Activated CD4-positive, alpha-beta memory T cell treated with anti-CD3 and anti-CD28 coated beads for 36 hours (primary cell): ENCODE data around the gene STK16. TPM values are rescaled to one million over a fixed set of nuclear protein-coding genes. Genes with fewer than 3 reads are reported as not detected.

Source experiments
- CTCF ChIA-PET: fragments of 350-600 bp; sonication (Branson Sonifier 250); formaldehyde crosslinking; loops from one replicate; lab custom pipeline; 2021; ENCODE audit warnings: antibody characterized with exemption, inconsistent platforms; lab: Charles Lee
- POLR2A ChIA-PET: fragments of 350-600 bp; sonication (Branson Sonifier 250); formaldehyde crosslinking; loops from one replicate; lab custom pipeline; 2021; ENCODE audit warnings: antibody characterized with exemption; lab: Charles Lee
- DNase-seq: peaks from one replicate; pipeline ENCODE4 v3.0.0-alpha.2; 2020
- H3K27ac Mint-ChIP-seq: one replicate; pipeline ENCODE4 v1.8.0; 2021; ENCODE audit warnings: mixed read lengths
- H3K27me3 Mint-ChIP-seq: one replicate; pipeline ENCODE4 v1.8.0; 2021; ENCODE audit warnings: mixed read lengths
- H3K36me3 Mint-ChIP-seq: one replicate; pipeline ENCODE4 v1.8.0; 2021; ENCODE audit warnings: mixed read lengths
- H3K4me1 Mint-ChIP-seq: one replicate; pipeline ENCODE4 v1.8.0; 2021; ENCODE audit warnings: low read depth, mixed read lengths
- H3K4me3 Mint-ChIP-seq: one replicate; pipeline ENCODE4 v1.8.0; 2021; ENCODE audit warnings: mild to moderate bottlenecking, mixed read lengths
- H3K9me3 Mint-ChIP-seq: one replicate; pipeline ENCODE4 v1.8.0; 2021; ENCODE audit warnings: mixed read lengths
- intact Hi-C: fragments of 100-400 bp; cut with micrococcal nuclease; formaldehyde crosslinking; loops from one replicate; pipeline ENCODE4 v1.15.1; 2023
- total RNA-seq, 2 experiments: library from RNA; stranded (reverse); gene quantifications; one replicate each; pipeline ENCODE4 v1.2.3, GENCODE V29; 2021

STK16 gene
- total RNA-seq, 2 experiments from 2014 or later = 37.1 to 37.8 TPM

GRCh38 chr2:219290381-219291171 lies 45.3 kb downstream of the STK16 start:
- CTCF ChIA-PET = interaction anchor here (2.1 to 7.0 kb wide), 3 partner anchors 10 to 61 kb away, joined by 6 to 252 read pairs (median 87); partner anchors contain the start of genes ANKZF1, ATG9A, DNAJB2 and TUBA4A
- H3K27me3 Mint-ChIP-seq = no peaks in the 10 kb centered on the region
- no peaks in the 10 kb centered on the region for H3K9me3 Mint-ChIP-seq
- H3K4me1 Mint-ChIP-seq = peaks cover 9% of the 10 kb centered on the region
- H3K36me3 Mint-ChIP-seq = peaks cover 3% of the 10 kb centered on the region
- H3K27ac Mint-ChIP-seq = no peak overlapping the region
- no peak for DNase-seq
- POLR2A ChIA-PET = interaction anchor here (0.6 kb wide), 1 partner anchor 114 kb away, joined by 3 read pairs; the partner anchor contains the start of gene CNPPD1
- intact Hi-C loops = no loop called here
- H3K4me3 Mint-ChIP-seq = no peak overlapping the region

DNA sequence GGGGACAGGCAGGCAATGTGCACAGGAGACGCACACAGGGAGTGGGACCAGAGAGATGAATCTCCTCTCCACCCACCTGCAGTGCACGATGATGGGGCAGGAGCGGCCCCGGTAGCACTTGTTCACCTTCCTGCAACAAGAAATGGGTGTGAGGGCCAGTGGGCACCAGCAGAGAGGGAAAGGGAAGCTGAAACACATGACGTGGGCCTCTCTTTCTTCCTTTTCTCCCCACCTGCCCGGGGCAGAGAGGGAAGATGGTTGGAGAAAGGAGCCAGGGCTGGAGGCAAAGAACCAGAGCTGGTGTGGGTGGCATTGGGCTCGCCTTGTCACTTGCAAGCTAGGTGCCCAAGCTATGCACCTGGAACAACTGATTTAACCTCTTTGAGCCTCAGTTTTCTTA lies 46.1 kb downstream of the STK16 start:
- Mint-ChIP-seq H3K27me3 (no peaks in the 10 kb centered on the region), H3K9me3 (no peaks in the 10 kb centered on the region), H3K27ac (no peak overlapping the region), H3K4me1 (peaks cover 11% of the 10 kb centered on the region), H3K36me3 (no peaks in the 10 kb centered on the region), H3K4me3 (no peak overlapping the region)
- ChIA-PET CTCF (interaction anchor here (1.1 to 7.0 kb wide), 4 partner anchors 11 to 132 kb away, joined by 5 to 252 read pairs (median 46); partner anchors contain the start of genes ANKZF1, ATG9A, DNAJB2 and TUBA4A), POLR2A (no interaction called here)
- intact Hi-C loops = no loop called here
- DNase-seq = no peak

DNA sequence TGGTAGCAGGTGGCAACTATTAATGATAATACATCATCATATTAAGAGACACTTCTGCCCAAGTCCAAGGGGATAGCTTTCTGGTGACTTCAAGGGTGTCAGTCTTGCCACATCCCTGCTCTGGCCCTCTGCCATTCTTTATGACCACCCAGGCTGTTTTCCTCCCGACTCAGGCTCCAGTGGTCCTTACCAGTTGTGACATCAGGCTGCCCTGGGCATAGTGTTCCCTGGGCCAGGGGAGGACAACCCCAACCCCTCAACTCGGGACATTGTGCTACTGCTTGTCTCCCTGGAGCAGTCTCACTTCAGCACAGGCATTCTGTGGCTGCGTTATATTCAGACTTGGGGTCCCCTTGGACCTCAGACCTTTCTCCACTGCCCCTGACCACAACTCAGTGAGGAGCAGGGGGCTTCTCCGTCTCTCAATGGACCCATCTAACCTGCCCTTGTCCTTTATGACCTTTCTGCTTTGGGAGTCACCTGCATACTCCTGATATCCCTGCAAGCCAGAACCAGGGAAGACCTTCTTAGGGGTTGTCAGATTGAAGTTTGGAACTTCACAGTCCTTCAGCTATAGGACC lies 46.7 kb downstream of the STK16 start:
- intact Hi-C loops = no loop called here
- ChIA-PET POLR2A (no interaction called here), CTCF (interaction anchor here (1.1 to 7.0 kb wide), 6 partner anchors 12 to 234 kb away, joined by 3 to 252 read pairs (median 6); partner anchors contain the start of genes ANKZF1, ATG9A, DNAJB2 and TUBA4A)
- no peaks in the 10 kb centered on the region for H3K36me3 Mint-ChIP-seq
- no peaks in the 10 kb centered on the region for H3K27me3 Mint-ChIP-seq
- H3K9me3 Mint-ChIP-seq = no peaks in the 10 kb centered on the region
- DNase-seq = peak; percentile 4
- no peak overlapping the region for H3K27ac Mint-ChIP-seq
- H3K4me1 Mint-ChIP-seq = peaks cover 11% of the 10 kb centered on the region
- H3K4me3 Mint-ChIP-seq = no peak overlapping the region

DNA sequence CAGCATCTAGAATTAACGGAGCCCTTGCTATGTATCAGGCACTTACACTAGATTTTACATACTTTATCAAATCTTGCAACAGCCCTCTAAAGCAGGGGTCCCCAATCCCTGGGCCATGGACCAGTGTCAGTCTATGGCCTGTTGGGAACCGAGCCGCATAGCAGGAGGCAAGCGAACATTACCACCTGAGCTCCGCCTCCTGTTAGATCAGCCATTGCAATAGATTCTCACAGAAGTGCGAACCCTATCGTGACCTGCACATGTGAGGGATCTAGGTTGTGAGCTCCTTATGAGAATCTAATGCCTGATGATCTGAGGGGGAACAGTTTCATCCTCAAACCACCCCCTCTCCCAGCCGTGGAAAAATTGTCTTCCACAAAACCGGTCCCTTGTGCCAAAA lies 47.3 kb downstream of the STK16 start:
- Mint-ChIP-seq H3K4me3 (no peak overlapping the region), H3K9me3 (no peaks in the 10 kb centered on the region), H3K4me1 (peaks cover 11% of the 10 kb centered on the region), H3K27me3 (no peaks in the 10 kb centered on the region), H3K27ac (no peak overlapping the region), H3K36me3 (no peaks in the 10 kb centered on the region)
- DNase-seq = peak; percentile 7
- intact Hi-C loops = no loop called here
- CTCF ChIA-PET = interaction anchor here (0.9 to 10.8 kb wide), 7 partner anchors 13 to 235 kb away, joined by 3 to 252 read pairs (median 4); partner anchors contain the start of genes DNAJB2, GLB1L, NHEJ1 and TUBA4A
- POLR2A ChIA-PET = interaction anchor here (1.3 to 4.1 kb wide), 2 partner anchors 14 to 38 kb away, joined by 4 to 34 read pairs; partner anchors contain the start of gene DNAJB2

- Mint-ChIP-seq H3K36me3 (no peaks in the 10 kb centered on the region), H3K9me3 (no peaks in the 10 kb centered on the region), H3K27me3 (peaks cover under 1% of the 10 kb centered on the region), H3K4me1 (peaks cover 11% of the 10 kb centered on the region), H3K27ac (no peak overlapping the region), H3K4me3 (no peak overlapping the region)
- intact Hi-C loops = loop anchor here (2.0 kb wide), 1 partner anchor 117 kb away; the partner anchor contains the start of gene CNPPD1
- ChIA-PET POLR2A (interaction anchor here (1.3 to 4.1 kb wide), 4 partner anchors 9 to 64 kb away, joined by 4 to 34 read pairs (median 13); partner anchors contain the start of genes ANKZF1, ATG9A and DNAJB2), CTCF (interaction anchor here (0.7 to 10.8 kb wide), 9 partner anchors 14 to 335 kb away, joined by 3 to 252 read pairs (median 16); partner anchors contain the start of genes ABCB6, CDK5R2, DNAJB2 and GLB1L)
- DNase-seq = peak; percentile 8
These were observed 48.5 kb downstream of the STK16 start for GRCh38 chr2:219293736-219294231.

GRCh38 chr2:219294356-219295351 lies 49.4 kb downstream of the STK16 start:
- Mint-ChIP-seq H3K4me3 (peak overlapping the region; percentile 55), H3K9me3 (no peaks in the 10 kb centered on the region), H3K27me3 (peaks cover 7% of the 10 kb centered on the region), H3K4me1 (peaks cover 11% of the 10 kb centered on the region), H3K36me3 (no peaks in the 10 kb centered on the region), H3K27ac (peak overlapping the region; percentile 21)
- CTCF ChIA-PET = interaction anchor here (0.6 to 10.8 kb wide), 65 partner anchors 8 to 608 kb away, joined by 3 to 252 read pairs (median 5); partner anchors contain the start of genes ABCB6, ANKZF1, ATG9A and CNPPD1
- intact Hi-C loops = loop anchor here (1.0 to 5.0 kb wide), 4 partner anchors 15 to 237 kb away; partner anchors contain the start of genes CNPPD1 and DNAJB2
- POLR2A ChIA-PET = interaction anchor here (0.8 to 4.1 kb wide), 14 partner anchors 10 to 135 kb away, joined by 3 to 34 read pairs (median 4); partner anchors contain the start of genes ABCB6, ANKZF1, ATG9A and CNPPD1
- DNase-seq = peak; percentile 92

- no peak for DNase-seq
- H3K4me1 Mint-ChIP-seq = peaks cover 11% of the 10 kb centered on the region
- ChIA-PET POLR2A (interaction anchor here (1.5 to 4.1 kb wide), 3 partner anchors 18 to 137 kb away, joined by 5 to 34 read pairs (median 11); partner anchors contain the start of genes DNAJB2, TUBA4A and TUBA4B), CTCF (interaction anchor here (0.7 to 10.8 kb wide), 16 partner anchors 10 to 201 kb away, joined by 3 to 252 read pairs (median 16); partner anchors contain the start of genes ABCB6, ANKZF1, ATG9A and CNPPD1)
- H3K4me3 Mint-ChIP-seq = no peak overlapping the region
- H3K27ac Mint-ChIP-seq = no peak overlapping the region
- H3K36me3 Mint-ChIP-seq = no peaks in the 10 kb centered on the region
- intact Hi-C loops = loop anchor here (5.0 kb wide), 1 partner anchor 239 kb away; no protein-coding TSS in a partner anchor
- peaks cover 9% of the 10 kb centered on the region for H3K27me3 Mint-ChIP-seq
- H3K9me3 Mint-ChIP-seq = no peaks in the 10 kb centered on the region
These were observed 50.9 kb downstream of the STK16 start for GRCh38 chr2:219296142-219296541.

GRCh38 chr2:219296631-219297391 lies 51.5 kb downstream of the STK16 start:
- ChIA-PET POLR2A (interaction anchor here (1.0 to 4.1 kb wide), 2 partner anchors 19 kb away, joined by 3 to 34 read pairs; partner anchors contain the start of gene DNAJB2), CTCF (interaction anchor here (0.8 to 10.8 kb wide), 9 partner anchors 17 to 238 kb away, joined by 3 to 252 read pairs (median 38); partner anchors contain the start of genes ANKZF1, ATG9A, DNAJB2 and NHEJ1)
- H3K36me3 Mint-ChIP-seq = no peaks in the 10 kb centered on the region
- peaks cover 11% of the 10 kb centered on the region for H3K4me1 Mint-ChIP-seq
- H3K4me3 Mint-ChIP-seq = no peak overlapping the region
- intact Hi-C loops = loop anchor here (5.0 kb wide), 1 partner anchor 240 kb away; no protein-coding TSS in a partner anchor
- H3K27ac Mint-ChIP-seq = no peak overlapping the region
- no peak for DNase-seq
- peaks cover 9% of the 10 kb centered on the region for H3K27me3 Mint-ChIP-seq
- no peaks in the 10 kb centered on the region for H3K9me3 Mint-ChIP-seq

DNA sequence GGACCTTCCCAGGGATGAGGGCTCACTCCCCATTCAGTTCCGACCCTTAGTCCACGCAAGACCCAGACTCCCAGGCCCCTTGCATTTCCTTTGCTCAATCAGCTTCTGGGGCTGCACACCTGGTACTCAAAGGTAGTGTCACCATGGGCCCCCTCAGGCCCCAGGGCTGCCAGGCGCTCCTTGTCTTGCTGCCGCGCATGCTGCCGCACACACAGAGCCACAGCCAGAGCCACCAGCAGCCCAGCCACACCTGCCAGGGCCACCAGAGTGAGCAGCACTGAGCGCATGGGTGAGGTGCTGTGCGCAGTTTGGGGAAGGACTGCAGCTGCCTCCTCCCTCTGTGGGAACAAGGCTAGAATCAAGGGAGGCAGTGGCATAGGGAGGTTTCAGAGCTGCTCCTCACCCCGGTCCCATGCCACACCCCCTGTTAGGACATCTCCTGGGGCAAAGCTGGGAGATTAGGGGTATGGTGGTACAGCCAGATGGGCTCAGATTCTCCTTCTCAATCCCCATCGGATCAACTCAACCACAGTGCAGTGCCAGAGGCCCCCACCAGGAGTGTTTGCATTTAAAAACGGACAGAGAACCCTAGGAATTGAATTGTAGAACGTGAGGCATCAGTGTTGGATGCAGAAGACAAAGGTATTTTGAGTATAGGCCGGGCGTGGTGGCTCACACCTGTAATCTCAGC lies 52.6 kb downstream of the STK16 start:
- H3K9me3 Mint-ChIP-seq = no peaks in the 10 kb centered on the region
- H3K27ac Mint-ChIP-seq = peak overlapping the region; percentile 28
- CTCF ChIA-PET = interaction anchor here (0.6 to 10.8 kb wide), 9 partner anchors 16 to 239 kb away, joined by 3 to 136 read pairs (median 5); partner anchors contain the start of genes ABCB6, DNAJB2 and NHEJ1
- intact Hi-C loops = loop anchor here (1.0 to 5.0 kb wide), 3 partner anchors 69 to 241 kb away; partner anchors contain the start of genes ANKZF1, ATG9A and NHEJ1
- H3K27me3 Mint-ChIP-seq = peaks cover 9% of the 10 kb centered on the region
- POLR2A ChIA-PET = interaction anchor here (1.0 kb wide), 1 partner anchor 20 kb away, joined by 3 read pairs; no protein-coding TSS in a partner anchor
- H3K36me3 Mint-ChIP-seq = no peaks in the 10 kb centered on the region
- H3K4me3 Mint-ChIP-seq = no peak overlapping the region
- DNase-seq = no peak
- peaks cover 11% of the 10 kb centered on the region for H3K4me1 Mint-ChIP-seq
